ENCODE data around the gene TNNI2. TPM values are rescaled to one million over a fixed set of nuclear protein-coding genes. Genes with fewer than 3 reads are reported as not detected.

TNNI2 gene
- total RNA-seq, 1 donor from 2014 or later, result 6.9 TPM

DNA sequence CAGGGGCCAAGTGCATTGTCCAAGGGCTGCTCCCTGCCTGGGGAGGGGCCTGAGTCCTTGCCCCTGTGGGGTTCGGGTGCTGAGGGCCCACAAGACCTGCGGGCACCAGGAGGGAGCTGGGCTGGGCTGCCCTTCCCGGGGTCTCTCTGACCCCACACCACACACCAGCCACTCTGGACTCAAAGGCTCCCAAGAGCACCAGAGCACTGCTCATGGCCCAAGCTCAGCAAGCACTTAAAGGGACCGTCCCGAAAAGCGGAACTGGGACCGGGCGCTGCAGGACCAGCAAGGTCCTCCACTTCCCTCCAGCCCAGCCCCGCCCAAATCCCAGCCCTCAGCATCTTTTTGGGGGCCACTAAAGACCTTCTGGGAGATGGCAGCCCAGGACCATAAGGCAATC lies 19.4 kb downstream of the TNNI2 start:
- Histone ChIP-seq H3K27me3 (no peaks in the 10 kb centered on the region), H3K27ac (no peak overlapping the region), H3K4me1 (peaks cover 3% of the 10 kb centered on the region), H3K4me3 (no peak overlapping the region), H3K36me3 (no peaks in the 10 kb centered on the region), H3K9me3 (no peaks in the 10 kb centered on the region)
- intact Hi-C loops (cut with DNase I), result no loop called here
- DNase-seq, result no peak
- ATAC-seq, result peak; percentile 47
- TF ChIP-seq, protein P1, sequence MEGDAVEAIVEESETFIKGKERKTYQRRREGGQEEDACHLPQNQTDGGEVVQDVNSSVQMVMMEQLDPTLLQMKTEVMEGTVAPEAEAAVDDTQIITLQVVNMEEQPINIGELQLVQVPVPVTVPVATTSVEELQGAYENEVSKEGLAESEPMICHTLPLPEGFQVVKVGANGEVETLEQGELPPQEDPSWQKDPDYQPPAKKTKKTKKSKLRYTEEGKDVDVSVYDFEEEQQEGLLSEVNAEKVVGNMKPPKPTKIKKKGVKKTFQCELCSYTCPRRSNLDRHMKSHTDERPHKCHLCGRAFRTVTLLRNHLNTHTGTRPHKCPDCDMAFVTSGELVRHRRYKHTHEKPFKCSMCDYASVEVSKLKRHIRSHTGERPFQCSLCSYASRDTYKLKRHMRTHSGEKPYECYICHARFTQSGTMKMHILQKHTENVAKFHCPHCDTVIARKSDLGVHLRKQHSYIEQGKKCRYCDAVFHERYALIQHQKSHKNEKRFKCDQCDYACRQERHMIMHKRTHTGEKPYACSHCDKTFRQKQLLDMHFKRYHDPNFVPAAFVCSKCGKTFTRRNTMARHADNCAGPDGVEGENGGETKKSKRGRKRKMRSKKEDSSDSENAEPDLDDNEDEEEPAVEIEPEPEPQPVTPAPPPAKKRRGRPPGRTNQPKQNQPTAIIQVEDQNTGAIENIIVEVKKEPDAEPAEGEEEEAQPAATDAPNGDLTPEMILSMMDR (IDR thresholded peaks at IDR 0.05), result no peak

DNA sequence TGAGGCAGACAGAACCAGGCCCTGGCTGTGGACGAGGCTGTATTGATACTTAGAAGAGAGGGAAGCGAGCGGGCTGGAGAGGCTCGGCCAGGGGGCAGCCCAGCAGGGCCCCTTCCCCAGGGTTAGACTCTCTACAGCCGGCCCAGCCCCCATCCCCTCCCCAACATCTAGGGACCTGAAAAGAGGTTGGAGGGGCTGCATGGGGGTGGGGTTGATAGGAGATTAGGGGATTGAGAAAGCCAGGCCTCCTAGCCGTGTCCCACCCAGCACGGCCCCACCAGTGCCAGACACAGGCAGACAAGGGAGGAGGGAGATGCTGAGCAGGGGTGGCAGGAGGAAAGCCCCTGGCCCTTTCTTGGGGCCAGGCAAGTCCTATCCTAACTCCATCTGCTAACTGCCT lies 19.8 kb downstream of the TNNI2 start:
- Histone ChIP-seq H3K27ac (no peak overlapping the region), H3K27me3 (no peaks in the 10 kb centered on the region), H3K4me1 (peaks cover 7% of the 10 kb centered on the region), H3K36me3 (no peaks in the 10 kb centered on the region), H3K9me3 (no peaks in the 10 kb centered on the region), H3K4me3 (no peak overlapping the region)
- TF ChIP-seq, protein P1 (IDR thresholded peaks at IDR 0.05), result no peak
- ATAC-seq, result no peak
- intact Hi-C loops (cut with DNase I), result no loop called here
- no peak for DNase-seq

DNA sequence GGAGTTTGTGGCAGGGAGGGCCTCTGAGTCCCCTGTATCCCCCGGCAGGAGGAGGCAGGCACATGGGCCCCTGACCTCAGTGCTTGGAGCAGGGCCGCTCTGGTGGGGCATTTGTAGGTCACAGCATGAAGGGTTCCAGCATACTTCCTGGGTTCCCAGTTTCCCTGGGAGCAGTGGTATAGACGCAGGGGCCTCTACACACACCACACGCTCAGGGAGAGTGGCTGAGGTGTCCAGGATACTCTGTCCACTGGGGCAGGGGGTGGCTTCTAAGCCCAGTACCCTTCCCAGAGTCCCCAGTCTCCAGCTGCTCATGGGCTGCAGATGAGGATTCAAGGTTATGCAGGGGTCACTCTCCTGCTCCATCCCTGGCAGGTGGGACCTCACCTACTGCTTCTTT lies 20.2 kb downstream of the TNNI2 start:
- TF ChIP-seq, protein P1 (IDR thresholded peaks at IDR 0.05), result no peak
- Histone ChIP-seq H3K36me3 (no peaks in the 10 kb centered on the region), H3K9me3 (no peaks in the 10 kb centered on the region), H3K4me3 (no peak overlapping the region), H3K27ac (no peak overlapping the region), H3K27me3 (no peaks in the 10 kb centered on the region), H3K4me1 (peaks cover 10% of the 10 kb centered on the region)
- DNase-seq, result no peak
- ATAC-seq, result no peak
- intact Hi-C loops (cut with DNase I), result no loop called here

DNA sequence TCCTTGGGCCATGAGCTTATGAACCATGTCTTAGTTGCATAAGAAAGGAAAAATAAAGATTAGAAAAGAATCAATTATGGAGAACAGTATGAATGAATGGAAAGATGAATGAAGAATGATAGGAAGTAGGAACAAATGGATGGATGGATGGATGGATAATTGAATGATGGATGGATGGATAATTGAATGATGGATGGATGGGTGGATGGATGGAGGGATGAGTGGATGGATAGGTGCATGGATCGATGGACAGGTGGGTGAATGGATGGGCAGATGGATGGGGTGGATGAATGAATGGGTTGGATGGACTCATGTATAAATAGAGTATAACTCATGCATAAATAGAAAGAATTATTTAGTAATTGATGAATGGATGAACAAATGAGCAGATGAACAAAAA lies 21.3 kb downstream of the TNNI2 start:
- H3K9me3 ChIP-seq, result no peaks in the 10 kb centered on the region
- no peak for ATAC-seq
- intact Hi-C loops (cut with DNase I), result no loop called here
- no peak overlapping the region for H3K27ac ChIP-seq
- H3K4me1 ChIP-seq, result peaks cover 18% of the 10 kb centered on the region
- no peak overlapping the region for H3K4me3 ChIP-seq
- DNase-seq, result no peak
- TF ChIP-seq, protein P1 (IDR thresholded peaks at IDR 0.05), result no peak
- H3K27me3 ChIP-seq, result no peaks in the 10 kb centered on the region
- no peaks in the 10 kb centered on the region for H3K36me3 ChIP-seq

DNA sequence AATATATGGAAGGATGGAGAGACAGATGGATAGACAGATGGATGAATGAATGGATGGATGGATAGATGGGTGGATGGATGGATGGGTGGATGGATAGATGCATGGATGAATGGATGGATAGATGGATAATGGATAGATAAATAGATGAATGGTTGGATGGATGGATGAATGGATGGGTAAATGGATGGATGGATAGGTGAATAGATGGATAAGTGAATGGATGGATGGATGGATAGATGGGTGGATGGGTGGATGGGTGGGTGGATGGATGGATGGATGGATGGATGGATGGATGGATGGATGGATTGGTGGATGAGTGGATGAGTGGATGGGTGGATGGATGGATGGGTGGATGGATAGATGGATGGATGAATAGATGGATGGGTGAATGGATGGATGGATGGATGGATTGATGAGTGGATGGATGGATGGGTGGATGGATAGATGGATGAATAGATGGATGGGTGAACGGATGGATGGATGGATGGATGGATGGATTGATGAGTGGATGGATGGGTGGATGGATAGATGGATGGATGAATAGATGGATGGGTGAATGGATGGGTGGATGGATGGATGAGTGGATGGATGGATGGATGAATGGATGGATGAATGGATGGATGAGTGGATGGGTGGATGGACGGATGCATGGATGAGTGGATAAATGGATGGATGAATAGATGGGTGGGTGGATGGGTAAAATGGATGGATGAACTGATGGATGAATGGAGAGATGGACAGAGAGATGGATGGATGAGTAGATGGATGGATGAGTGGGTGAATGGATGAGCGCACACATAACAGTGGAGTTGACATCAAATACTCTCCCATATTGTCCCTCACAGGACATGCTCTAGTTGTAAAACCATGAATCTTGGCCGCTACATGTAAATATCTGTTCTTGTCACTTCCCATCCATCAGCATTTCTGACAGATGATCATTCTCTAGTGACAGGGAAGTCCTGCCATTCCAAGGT lies 22.9 kb downstream of the TNNI2 start:
- DNase-seq (no peak), ATAC-seq (no peak)
- Histone ChIP-seq H3K27ac (no peak overlapping the region), H3K4me3 (no peak overlapping the region), H3K36me3 (no peaks in the 10 kb centered on the region), H3K4me1 (peaks cover 18% of the 10 kb centered on the region), H3K27me3 (no peaks in the 10 kb centered on the region), H3K9me3 (no peaks in the 10 kb centered on the region)
- TF ChIP-seq, protein P1 (IDR thresholded peaks at IDR 0.05), result no peak
- intact Hi-C loops (cut with DNase I), result no loop called here
